Thymus (tissue), 11 donors: ENCODE results near the gene ICA1. TPM values are rescaled to one million over a fixed set of nuclear protein-coding genes. Genes with fewer than 3 reads are reported as not detected.
A peak's percentile ranks its signal among the peaks of the same experiment; 100 is the strongest.
"Not testable (repeated sequence)": the region's sequence is repeated elsewhere in the genome, so short reads cannot be mapped to it uniquely, and the experiment has no call there.

Source experiments
- DNase-seq, 9 donors: peaks; one replicate each; pipeline ENCODE4 v3.0.0-alpha.2; 2013; ENCODE audit warnings: low spot score in 9 of 9, low read depth in 6 of 9, missing footprints in 1 of 9
- H3K27ac ChIP-seq, 2 donors: one replicate each; pipeline ENCODE4 v1.5.1; 2013; ENCODE audit warnings: control low read depth in 1 of 2, low read depth in 1 of 2, low read length in 1 of 2, mild to moderate bottlenecking in 1 of 2, moderate library complexity in 1 of 2
- H3K27me3 ChIP-seq, 2 donors: one replicate each; pipeline ENCODE4 v1.5.1; 2013; ENCODE audit warnings: low read length in 1 of 2; ENCODE audit not compliant: control insufficient read depth in 2 of 2, insufficient read depth in 1 of 2
- H3K36me3 ChIP-seq, 2 donors: one replicate each; pipeline ENCODE4 v1.5.1; 2013; ENCODE audit warnings: low read length in 1 of 2, mild to moderate bottlenecking in 1 of 2, moderate library complexity in 1 of 2; ENCODE audit not compliant: control insufficient read depth in 2 of 2, insufficient read depth in 2 of 2
- H3K4me1 ChIP-seq, 2 donors: one replicate each; pipeline ENCODE4 v1.5.1; 2013; ENCODE audit warnings: low read length in 2 of 2; ENCODE audit not compliant: control insufficient read depth in 2 of 2, insufficient read depth in 2 of 2
- H3K4me3 ChIP-seq, 2 donors: one replicate each; pipeline ENCODE4 v1.5.1; 2013; ENCODE audit warnings: low read length in 2 of 2, control low read depth in 1 of 2, mild to moderate bottlenecking in 1 of 2
- H3K9me3 ChIP-seq, 2 donors: one replicate each; pipeline ENCODE4 v1.5.1; 2013; ENCODE audit warnings: low read length in 1 of 2, mild to moderate bottlenecking in 1 of 2; ENCODE audit not compliant: control insufficient read depth in 2 of 2, insufficient read depth in 1 of 2
- WGBS: extraction: QIAGEN DNeasy Blood & Tissue Kit; methylation state at CpG from one replicate; pipeline ENCODE4 v1.1.7; 2013; 5-methylcytosine and 5-hydroxymethylcytosine counted together
- polyA plus RNA-seq: library from polyadenylated mRNA; stranded (reverse); fragments of 200-250 nt; gene quantifications from one replicate; pipeline ENCODE4 v1.2.3, GENCODE V29; 2013
- total RNA-seq: library from RNA; stranded (reverse); fragments of 120-200 nt; gene quantifications from one replicate; pipeline ENCODE4 v1.2.4, GENCODE V29; 2013
- donor health status: healthy.

ICA1 gene
- total and polyA plus RNA-seq, 2 donors, result 6.3 to 18.5 TPM

DNA sequence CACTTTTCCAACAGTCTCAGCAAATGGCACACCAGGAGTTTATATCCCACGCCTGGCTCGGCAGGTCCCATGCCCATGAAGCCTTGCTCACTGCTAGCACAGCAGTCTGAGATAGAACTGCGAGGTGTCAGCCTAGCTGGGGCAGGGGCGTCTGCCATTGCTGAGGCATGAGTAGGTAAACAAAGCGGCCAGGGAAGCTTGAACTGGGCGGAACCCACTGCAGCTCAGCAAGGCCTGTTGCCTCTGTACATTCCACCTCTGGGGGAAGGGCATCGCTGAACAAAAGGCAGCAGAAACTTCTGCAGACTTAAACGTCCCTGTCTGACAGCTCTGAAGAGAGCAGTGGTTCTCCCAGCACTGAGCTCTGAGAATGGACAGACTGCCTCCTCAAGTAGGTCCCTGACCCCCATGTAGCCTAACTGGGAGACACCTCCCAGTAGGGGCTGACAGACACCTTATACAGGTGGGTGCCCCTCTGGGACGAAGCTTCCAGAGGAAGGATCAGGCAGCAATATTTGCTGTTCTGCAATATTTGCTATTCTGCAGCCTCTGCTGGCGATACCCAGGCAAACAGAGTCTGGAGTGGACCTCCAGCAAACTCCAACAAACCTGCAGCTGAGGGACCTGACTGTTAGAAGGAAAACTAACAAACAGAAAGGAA is 22.1 kb downstream of the ICA1 start:
- not testable (repeated sequence) for DNase-seq, H3K27ac ChIP-seq, H3K4me1 ChIP-seq, H3K9me3 ChIP-seq, H3K27me3 ChIP-seq, H3K36me3 ChIP-seq, H3K4me3 ChIP-seq
- WGBS, result 86% methylated on average over 10 of the region's 10 CpGs

DNA sequence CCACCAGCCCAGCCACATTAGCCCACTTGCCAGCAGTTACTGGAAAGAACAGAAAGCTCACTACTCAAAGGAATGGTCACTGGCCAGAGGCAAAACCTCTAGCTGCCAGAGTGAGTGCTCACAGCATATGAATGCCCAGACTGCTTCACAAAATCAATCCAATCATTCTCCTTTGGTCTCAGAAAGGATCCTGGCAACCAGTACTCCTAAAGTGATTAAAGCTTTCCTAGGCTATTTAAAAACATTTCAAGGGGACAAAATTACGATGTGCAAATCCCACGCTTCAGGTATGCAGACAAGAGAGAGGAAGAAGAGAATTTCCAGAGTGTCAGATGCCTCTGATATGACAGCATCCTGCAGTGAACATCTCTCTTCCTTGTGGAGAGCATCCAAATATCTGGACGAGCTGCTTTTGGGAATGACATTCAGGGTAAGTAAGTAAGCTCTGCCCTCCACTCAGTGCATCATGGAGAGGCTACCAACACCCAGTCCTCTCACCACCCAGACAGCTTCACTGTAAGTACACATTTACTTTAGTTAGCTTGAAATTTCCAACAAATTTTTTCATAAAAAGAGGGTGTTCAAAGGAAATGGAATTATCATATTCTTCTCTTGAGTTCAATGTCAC is 25.1 kb downstream of the ICA1 start:
- Histone ChIP-seq H3K4me1 (no peaks in the 10 kb centered on the region), H3K27ac (no peak overlapping the region), H3K36me3 (no peaks in the 10 kb centered on the region), H3K9me3 (no peaks in the 10 kb centered on the region), H3K4me3 (no peak overlapping the region), H3K27me3 (no peaks in the 10 kb centered on the region)
- DNase-seq, result no peak
- 88% methylated on average over 3 of the region's 3 CpGs for WGBS

DNA sequence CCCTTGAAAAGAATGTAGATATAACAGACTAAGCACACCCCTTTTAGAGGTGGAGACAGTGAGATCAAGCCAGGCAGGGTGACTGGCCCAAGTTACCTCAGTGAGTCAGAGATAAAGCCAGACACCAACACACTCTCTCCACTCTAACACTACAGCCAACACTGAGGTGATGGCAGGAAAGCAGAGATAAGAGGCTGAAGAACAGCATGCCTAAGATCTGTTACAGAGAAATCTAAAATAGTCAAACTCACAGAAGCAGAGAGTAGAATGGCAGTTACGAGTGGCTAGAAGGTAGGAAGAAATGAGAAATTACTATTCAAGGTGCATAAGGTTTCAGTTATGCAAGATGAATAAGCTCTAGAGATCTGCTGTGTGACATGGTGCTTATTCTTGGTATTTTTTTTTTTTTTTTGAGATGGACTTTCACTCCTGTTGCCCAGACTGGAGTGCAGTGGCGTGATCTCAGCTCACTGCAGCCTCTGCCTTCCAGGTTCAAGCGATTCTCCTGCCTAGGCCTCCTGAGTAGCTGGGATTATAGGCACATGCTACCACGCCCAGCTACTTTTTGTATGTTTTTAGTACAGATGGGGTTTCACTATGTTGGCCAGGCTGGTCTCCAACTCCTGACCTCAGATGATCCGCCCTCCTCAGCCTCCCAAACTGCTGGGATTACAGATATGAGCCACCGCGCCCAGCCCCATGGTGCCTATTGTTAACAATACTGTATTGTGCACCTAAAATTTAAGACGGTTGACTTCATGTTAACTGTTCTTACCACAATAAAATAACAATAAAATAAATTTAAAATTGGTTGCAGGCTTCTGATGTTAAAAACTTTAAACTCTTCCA is 28.7 kb downstream of the ICA1 start:
- no peaks in the 10 kb centered on the region for H3K27me3 ChIP-seq
- no peak overlapping the region for H3K27ac ChIP-seq
- no peaks in the 10 kb centered on the region for H3K4me1 ChIP-seq
- WGBS, result 87% methylated on average over 8 of the region's 8 CpGs
- H3K4me3 ChIP-seq, result no peak overlapping the region
- no peaks in the 10 kb centered on the region for H3K9me3 ChIP-seq
- no peak for DNase-seq
- no peaks in the 10 kb centered on the region for H3K36me3 ChIP-seq

DNA sequence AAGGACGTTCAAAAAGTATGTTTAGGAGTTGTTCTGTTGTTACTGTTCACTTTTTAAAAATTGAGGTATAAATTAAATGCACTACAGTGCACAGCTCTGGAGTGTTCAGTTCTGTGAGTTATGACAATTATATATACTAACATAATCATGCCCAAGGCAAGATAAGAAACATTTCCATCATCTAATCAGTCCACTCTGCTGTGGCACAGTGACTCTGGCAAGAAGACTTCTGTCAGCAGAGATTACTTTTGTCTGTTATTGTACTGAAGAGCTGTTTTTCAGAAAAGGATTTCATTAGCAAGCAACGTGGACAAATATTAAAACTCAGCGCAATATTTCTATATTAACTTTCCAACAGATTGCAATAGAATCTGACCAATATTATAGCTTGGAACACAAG is 32.0 kb downstream of the ICA1 start:
- Histone ChIP-seq H3K27ac (no peak overlapping the region), H3K4me3 (no peak overlapping the region), H3K4me1 (peaks cover 7 to 16% of the 10 kb centered on the region in 2 donors), H3K27me3 (no peaks in the 10 kb centered on the region), H3K9me3 (no peaks in the 10 kb centered on the region), H3K36me3 (no peaks in the 10 kb centered on the region)
- WGBS, result 68% methylated on average over 3 of the region's 3 CpGs
- DNase-seq, result no peak

DNA sequence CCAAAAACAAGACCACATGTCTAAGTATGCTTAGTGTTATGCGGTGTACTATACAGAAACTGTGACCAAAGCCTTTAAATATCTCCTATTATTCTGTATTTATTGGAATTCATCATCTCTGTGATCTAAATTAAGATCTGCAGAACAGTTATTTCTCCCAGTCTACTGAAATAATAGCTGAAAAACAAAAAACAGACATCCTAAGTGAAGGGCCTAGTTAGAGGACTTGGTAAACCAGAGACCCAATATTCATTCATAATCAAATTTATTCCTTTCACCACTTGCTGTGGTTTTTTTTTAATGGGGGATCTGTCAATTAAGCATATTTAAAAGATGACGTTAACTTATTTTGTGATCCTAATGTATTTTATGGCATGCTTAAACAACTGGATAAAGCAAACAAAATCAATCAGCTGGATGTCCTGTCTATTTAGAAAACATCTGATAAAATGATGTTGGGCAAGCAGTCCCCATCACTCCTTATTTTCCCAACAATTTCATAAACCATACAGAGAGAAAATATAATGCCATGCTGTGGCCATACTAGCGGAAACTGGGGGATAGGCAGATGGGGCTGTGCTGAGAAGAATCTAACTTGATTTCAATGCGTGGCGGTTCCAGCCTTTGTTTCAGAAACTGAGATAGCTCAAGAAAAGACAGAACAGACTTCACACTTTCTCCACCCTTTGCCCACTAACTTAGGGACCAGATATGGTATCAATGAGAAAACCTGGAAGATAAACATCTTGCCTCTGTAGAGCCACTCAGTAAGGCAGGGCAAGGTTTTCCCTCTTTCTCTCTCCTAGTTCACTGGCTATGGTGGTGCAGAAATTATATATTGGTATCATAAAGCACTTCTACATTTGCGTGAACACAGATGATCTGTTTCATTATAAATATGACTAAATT is 32.9 kb downstream of the ICA1 start:
- DNase-seq, result no peak
- Histone ChIP-seq H3K4me3 (no peak overlapping the region), H3K27me3 (no peaks in the 10 kb centered on the region), H3K9me3 (no peaks in the 10 kb centered on the region), H3K4me1 (peaks cover 7 to 16% of the 10 kb centered on the region in 2 donors), H3K27ac (no peak overlapping the region), H3K36me3 (no peaks in the 10 kb centered on the region)
- WGBS, result 98% methylated on average over 6 of the region's 6 CpGs

DNA sequence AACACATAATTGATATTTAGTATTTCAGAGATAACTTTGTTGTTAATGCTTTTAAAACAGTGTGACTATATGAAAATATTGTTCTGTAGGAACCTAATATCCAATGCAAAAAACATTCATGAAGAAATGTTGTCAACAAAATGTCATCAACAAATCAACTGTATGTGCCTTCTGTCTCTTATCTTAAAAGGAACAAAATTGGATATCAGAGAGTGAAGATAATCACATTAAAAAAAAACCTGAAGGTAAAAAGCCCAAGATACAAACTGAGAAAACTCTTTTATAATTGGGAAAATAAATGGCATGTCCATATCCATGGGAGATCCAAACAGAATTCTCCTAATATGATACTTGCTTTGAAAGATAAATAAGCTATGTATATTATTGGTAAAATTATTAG is 33.9 kb downstream of the ICA1 start:
- no peaks in the 10 kb centered on the region for H3K27me3 ChIP-seq
- no peak overlapping the region for H3K27ac ChIP-seq
- no peaks in the 10 kb centered on the region for H3K9me3 ChIP-seq
- peaks cover 7 to 16% of the 10 kb centered on the region in 2 donors for H3K4me1 ChIP-seq
- no peaks in the 10 kb centered on the region for H3K36me3 ChIP-seq
- no peak overlapping the region for H3K4me3 ChIP-seq
- no peak for DNase-seq

DNA sequence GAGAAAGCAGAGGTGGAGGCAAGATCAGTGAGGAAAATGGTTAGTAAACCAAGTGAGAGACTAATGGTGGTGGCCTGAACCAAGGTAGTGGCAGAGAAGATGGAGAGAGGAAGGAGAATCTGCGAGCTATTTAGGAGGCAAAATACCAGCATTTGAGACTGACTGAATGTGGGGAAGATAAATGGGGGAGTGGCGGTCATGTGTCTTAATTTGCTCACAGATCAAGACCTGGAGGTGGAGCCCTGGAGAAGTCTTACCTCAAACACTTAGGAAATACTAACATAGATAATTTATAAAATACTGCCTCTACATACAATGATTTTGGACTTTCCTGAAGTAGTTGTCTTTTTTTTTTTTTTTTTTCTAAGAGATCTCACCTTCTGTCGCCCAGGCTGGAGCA is 34.7 kb downstream of the ICA1 start:
- H3K4me1 ChIP-seq, result peaks cover 7 to 16% of the 10 kb centered on the region in 2 donors
- no peaks in the 10 kb centered on the region for H3K9me3 ChIP-seq
- H3K36me3 ChIP-seq, result no peaks in the 10 kb centered on the region
- WGBS, result 99% methylated on average over 3 of the region's 3 CpGs
- H3K4me3 ChIP-seq, result no peak overlapping the region
- DNase-seq, result no peak
- H3K27ac ChIP-seq, result no peak overlapping the region
- no peaks in the 10 kb centered on the region for H3K27me3 ChIP-seq

DNA sequence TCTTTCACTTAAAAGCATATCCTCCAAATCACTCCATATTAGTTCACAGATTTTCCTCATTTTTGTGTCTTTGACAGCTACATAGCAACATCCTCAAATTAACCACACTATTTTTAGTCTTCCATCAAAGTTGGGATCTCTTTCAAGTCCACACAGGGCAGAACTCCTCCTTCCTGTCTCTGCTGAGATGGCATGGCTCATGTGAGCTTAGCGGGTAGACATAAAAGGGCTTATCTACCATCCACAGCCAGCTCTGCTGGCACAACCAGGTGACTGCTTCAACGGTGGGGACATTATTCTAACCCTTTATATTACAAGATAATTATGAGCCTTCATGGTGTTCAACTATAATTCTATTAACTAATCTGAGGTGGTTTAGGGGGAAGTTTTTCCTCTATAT is 35.5 kb downstream of the ICA1 start:
- H3K9me3 ChIP-seq, result no peaks in the 10 kb centered on the region
- no peak overlapping the region for H3K27ac ChIP-seq
- peak in 7 of 9 donors; percentile 11 to 68 (median 35) for DNase-seq
- H3K4me3 ChIP-seq, result no peak overlapping the region
- 8% methylated on average over 2 of the region's 2 CpGs for WGBS
- peaks cover 7 to 16% of the 10 kb centered on the region in 2 donors for H3K4me1 ChIP-seq
- no peaks in the 10 kb centered on the region for H3K27me3 ChIP-seq
- H3K36me3 ChIP-seq, result no peaks in the 10 kb centered on the region
